HepG2 (cell line): ENCODE results near the gene GRB10. TPM values are rescaled to one million over a fixed set of nuclear protein-coding genes. Genes with fewer than 3 reads are reported as not detected.

ENCODE experiments used
- ATAC-seq: fragments of 200-7000 bp; cut with Tn5 transposase; 3 replicates; pipeline ENCODE4 v1.9.1; 2020; ENCODE audit warnings: mild to moderate bottlenecking, moderate library complexity
- BruUV-seq: library from RNA; stranded (reverse); fragments of 400-500 nt; replicated peaks from 2 replicates; lab custom pipeline; 2021; lab: Mats Ljungman, UMichigan
- CTCF ChIA-PET: fragments of 300-600 bp; formaldehyde crosslinking; extraction: SDS; loops from one replicate; lab custom pipeline; 2021; ENCODE audit warnings: low total read pairs, inconsistent platforms, low intra/inter-chr PET ratio; lab: Yijun Ruan, JAX
- POLR2A ChIA-PET: fragments of 350-600 bp; sonication (Branson Sonifier 250); formaldehyde crosslinking; loops from one replicate; lab custom pipeline; 2020; ENCODE audit warnings: antibody characterized with exemption, inconsistent platforms; lab: Yijun Ruan, JAX
- DNase-seq: peaks from one replicate; pipeline ENCODE4 v3.0.0-alpha.2; 2015; ENCODE audit warnings: low spot score
- FAIRE-seq: peaks from 3 replicates; lab custom pipeline; 2011; peaks lifted over from hg19 to GRCh38; lab: Jason Lieb, UNC
- H2AFZ ChIP-seq: one replicate; pipeline ENCODE4 v1.6.1; 2011; ENCODE audit warnings: low read length, inconsistent platforms
- H3K27ac ChIP-seq: fragments of 300-600 bp; 3 replicates; pipeline ENCODE4 v1.8.0; 2011; ENCODE audit warnings: mixed run types, mild to moderate bottlenecking, mixed read lengths, low read length, inconsistent platforms; ENCODE audit not compliant: insufficient read depth; ENCODE audit errors: extremely low read length
- H3K27me3 ChIP-seq, 2 experiments: fragments of 200-600 bp in 1 of 2; 2 replicates in 1 of 2; 3 replicates in 1 of 2; pipeline versions ENCODE4 v1.6.0 to v1.8.0; 2011; ENCODE audit warnings: low read length in 2 of 2, mild to moderate bottlenecking in 2 of 2, moderate library complexity in 2 of 2, inconsistent platforms in 1 of 2; ENCODE audit not compliant: insufficient read depth in 2 of 2, control insufficient read depth in 1 of 2
- H3K36me3 ChIP-seq, 2 experiments: fragments of 200-600 bp in 1 of 2; replicated peaks in 1 of 2; 2 replicates in 1 of 2; 3 replicates in 1 of 2; pipeline versions ENCODE4 v1.5.1 to v1.8.0; 2011; ENCODE audit warnings: low read length in 2 of 2, inconsistent platforms in 1 of 2; ENCODE audit not compliant: insufficient read depth in 2 of 2, control insufficient read depth in 1 of 2
- H3K4me1 ChIP-seq: 2 replicates; pipeline ENCODE4 v1.5.1; 2012; ENCODE audit warnings: low read length, inconsistent platforms; ENCODE audit not compliant: insufficient read depth
- H3K4me2 ChIP-seq: 2 replicates; pipeline ENCODE4 v1.6.0; 2011; ENCODE audit warnings: low read depth, low read length, inconsistent platforms
- H3K4me3 ChIP-seq, 3 experiments: fragments of 200-600 bp in 1 of 3; sonication (generic), shearing (Covaris generic) in 1 of 3; replicated peaks in 1 of 3; 2 replicates each; pipeline ENCODE4 v1.5.1; 2011 to 2016; ENCODE audit warnings: low read length in 3 of 3, inconsistent platforms in 2 of 3, low read depth in 2 of 3, mild to moderate bottlenecking in 2 of 3, control low read depth in 1 of 3, mixed read lengths in 1 of 3; ENCODE audit not compliant: insufficient read depth in 1 of 3
- H3K79me2 ChIP-seq: one replicate; pipeline ENCODE4 v1.6.1; 2011; ENCODE audit warnings: low read length, inconsistent platforms; ENCODE audit not compliant: insufficient read depth
- H3K9ac ChIP-seq: 2 replicates; pipeline ENCODE4 v1.6.0; 2011; ENCODE audit warnings: mild to moderate bottlenecking, low read depth, low read length, inconsistent platforms; ENCODE audit not compliant: insufficient read depth
- H3K9me3 ChIP-seq: 2 replicates; pipeline ENCODE4 v1.5.1; 2012; ENCODE audit warnings: mild to moderate bottlenecking, low read length
- H4K20me1 ChIP-seq: 2 replicates; pipeline ENCODE4 v1.6.0; 2011; ENCODE audit warnings: inconsistent platforms, mild to moderate bottlenecking, low read length, moderate library complexity; ENCODE audit not compliant: insufficient read depth
- ATAD3A ChIP-seq: sonication (generic); formaldehyde crosslinking; IDR thresholded peaks from 2 replicates; pipeline ENCODE4 v1.4.0; 2020; ENCODE audit warnings: missing genetic modification reagents
- FLYWCH1 ChIP-seq: sonication (generic); formaldehyde crosslinking; IDR thresholded peaks from 2 replicates; pipeline ENCODE4 v1.8.1; 2023; ENCODE audit warnings: mild to moderate bottlenecking, missing genetic modification reagents
- FOXA3 ChIP-seq: IDR thresholded peaks from 2 replicates; pipeline ENCODE4 v1.6.1; 2016; ENCODE audit warnings: missing genetic modification reagents, missing compliant biosample characterization
- GABPA ChIP-seq, 2 experiments: IDR thresholded peaks; 2 replicates each; pipeline ENCODE4 v1.6.1; 2011 to 2016; ENCODE audit warnings: low read depth in 2 of 2, low read length in 1 of 2, missing biosample characterization in 1 of 2, missing genetic modification characterization in 1 of 2
- GRHL1 ChIP-seq: sonication (generic); formaldehyde crosslinking; conservative IDR thresholded peaks from 2 replicates; pipeline ENCODE4 v1.8.0; 2022; ENCODE audit warnings: missing genetic modification reagents
- KAT8 ChIP-seq: IDR thresholded peaks from 2 replicates; pipeline ENCODE4 v1.6.1; 2016; ENCODE audit warnings: missing genetic modification reagents, missing compliant biosample characterization
- KLF6 ChIP-seq: IDR thresholded peaks from 2 replicates; pipeline ENCODE4 v1.8.0; 2016; ENCODE audit warnings: missing biosample characterization, missing genetic modification reagents
- MIER2 ChIP-seq: IDR thresholded peaks from 2 replicates; pipeline ENCODE4 v1.6.1; 2016; ENCODE audit warnings: missing biosample characterization, missing genetic modification reagents
- MLLT10 ChIP-seq: sonication (generic); formaldehyde crosslinking; IDR thresholded peaks from 2 replicates; pipeline ENCODE4 v1.4.0; 2020; ENCODE audit warnings: missing genetic modification reagents
- MTERF4 ChIP-seq: sonication (generic); formaldehyde crosslinking; IDR thresholded peaks from 2 replicates; pipeline ENCODE4 v1.8.0; 2023; ENCODE audit warnings: mild to moderate bottlenecking, missing genetic modification reagents
- NFKBIZ ChIP-seq: IDR thresholded peaks from 2 replicates; pipeline ENCODE4 v1.6.1; 2018; ENCODE audit warnings: missing genetic modification reagents, missing compliant biosample characterization
- NKX3-1 ChIP-seq: sonication (generic); formaldehyde crosslinking; IDR thresholded peaks from 2 replicates; pipeline ENCODE4 v1.5.0; 2020; ENCODE audit warnings: missing genetic modification reagents
- PHF21A ChIP-seq: sonication (generic); formaldehyde crosslinking; IDR thresholded peaks from 2 replicates; pipeline ENCODE4 v1.5.0; 2020; ENCODE audit warnings: mild to moderate bottlenecking, missing genetic modification reagents
- SNAPC2 ChIP-seq: sonication (generic); formaldehyde crosslinking; IDR thresholded peaks from 2 replicates; pipeline ENCODE4 v1.8.1; 2022; ENCODE audit warnings: mild to moderate bottlenecking, missing genetic modification reagents
- SNAPC5 ChIP-seq: sonication (generic); formaldehyde crosslinking; IDR thresholded peaks from 2 replicates; pipeline ENCODE4 v1.8.1; 2023; ENCODE audit warnings: mild to moderate bottlenecking, missing genetic modification reagents, borderline replicate concordance
- SRF ChIP-seq: IDR thresholded peaks from 2 replicates; pipeline ENCODE4 v1.6.1; 2011; ENCODE audit warnings: mild to moderate bottlenecking, low read depth, low read length, moderate library complexity
- ZBTB20 ChIP-seq: sonication (generic); formaldehyde crosslinking; IDR thresholded peaks from 2 replicates; pipeline ENCODE4 v1.8.1; 2023; ENCODE audit warnings: missing genetic modification reagents, low read depth, mild to moderate bottlenecking, borderline replicate concordance
- ZNF160 ChIP-seq: sonication (generic); formaldehyde crosslinking; IDR thresholded peaks from 2 replicates; pipeline ENCODE4 v1.8.0; 2022; ENCODE audit warnings: mild to moderate bottlenecking, inconsistent platforms, missing genetic modification reagents
- ZNF329 ChIP-seq: sonication (generic); formaldehyde crosslinking; IDR thresholded peaks from 2 replicates; pipeline ENCODE4 v1.9.0; 2021; ENCODE audit warnings: low read depth, mild to moderate bottlenecking, missing genetic modification reagents
- ZNF33A ChIP-seq: sonication (generic); formaldehyde crosslinking; IDR thresholded peaks from 2 replicates; pipeline ENCODE4 v1.5.1; 2020; ENCODE audit warnings: missing genetic modification reagents, mild to moderate bottlenecking, moderate library complexity, borderline replicate concordance
- ZNF672 ChIP-seq: sonication (generic); formaldehyde crosslinking; IDR thresholded peaks from 2 replicates; pipeline ENCODE4 v1.8.1; 2022; ENCODE audit warnings: missing genetic modification reagents
- ZNF790 ChIP-seq: sonication (generic); formaldehyde crosslinking; IDR thresholded peaks from 2 replicates; pipeline ENCODE4 v1.8.0; 2022; ENCODE audit warnings: missing genetic modification reagents, mild to moderate bottlenecking, borderline replicate concordance
- ZSCAN22 ChIP-seq: sonication (generic); formaldehyde crosslinking; IDR thresholded peaks from 2 replicates; pipeline ENCODE4 v1.4.0; 2020; ENCODE audit warnings: mild to moderate bottlenecking, missing genetic modification reagents
- WGBS: methylation state at CpG from one replicate; pipeline ENCODE4 v1.1.6; 2017; ENCODE audit warnings: low lambda C conversion rate; 5-methylcytosine and 5-hydroxymethylcytosine counted together
- in situ Hi-C: cut with HindIII; loops from 2 replicates; pipeline ENCODE4 v1.10.0; 2017; ENCODE audit warnings: low pct_unique_long_range_greater_than_20kb; ENCODE audit not compliant: extremely low pct_ligation_motif_present
- intact Hi-C: fragments of 100-400 bp; cut with micrococcal nuclease; formaldehyde crosslinking; loops from one replicate; pipeline ENCODE4 v1.10.0; 2022; ENCODE audit not compliant: unreplicated experiment
- polyA plus RNA-seq, 8 experiments: library from polyadenylated mRNA; depleted of rRNA in 3 of 8; stranded (reverse) in 7 of 8; unstranded in 1 of 8; fragments of >200 nt; fragmentation: Illumina TruSeq in 4 of 8; extraction: Trizol in 4 of 8; gene quantifications; 2 replicates each; pipeline versions ENCODE4 v1.2.1 to v1.2.3, GENCODE V29; 2011 to 2016; ENCODE audit warnings: low read depth in 4 of 8, missing spikeins in 1 of 8, mixed read lengths in 1 of 8; ENCODE audit not compliant: insufficient read depth in 1 of 8
- total RNA-seq, 5 experiments: library from RNA; depleted of rRNA; stranded (reverse); fragments of >200 nt; fragmentation: Illumina TruSeq; extraction: Trizol; gene quantifications; 2 replicates each; pipeline ENCODE4 v1.2.3, GENCODE V29; 2016; ENCODE audit warnings: low read depth in 1 of 5

GRB10 gene
- total and polyA plus RNA-seq, 2 of the 13 experiments (the other 11 are each of a cell fraction or from before 2014, with no cell fraction given) = 4.0 to 6.8 TPM

GRCh38 chr7:50565559-50565916, 217.2 kb downstream of the GRB10 start:
- in situ Hi-C loops (no loop called here), intact Hi-C loops (no loop called here)
- BruUV-seq = TSS peak; percentile 56
- Histone ChIP-seq H4K20me1 (no peaks in the 10 kb centered on the region), H3K9ac (peak overlapping the region; percentile 62), H3K27me3 (no peaks in the 10 kb centered on the region), H3K36me3 (no peaks in the 10 kb centered on the region), H3K79me2 (peaks cover 14% of the 10 kb centered on the region), H3K9me3 (no peaks in the 10 kb centered on the region), H3K4me3 (peak overlapping the region in 2 of 3 experiments; percentile 58 to 68; a peak in 5 of 6 replicates), H3K4me2 (peak overlapping the region; percentile 87), H2AFZ (no peak overlapping the region), H3K27ac (peak overlapping the region; percentile 83), H3K4me1 (peaks cover 57% of the 10 kb centered on the region)
- POLR2A ChIA-PET = interaction anchor here (0.6 to 2.5 kb wide), 14 partner anchors 9 to 123 kb away, joined by 3 to 28 read pairs (median 8); no protein-coding TSS in a partner anchor
- DNase-seq (no peak), ATAC-seq (peak; percentile 52), FAIRE-seq (no peak)
- CTCF ChIA-PET = no interaction called here
- WGBS = 0% methylated on average over 2 of the region's 2 CpGs
- TF ChIP-seq GABPA (IDR thresholded peaks at IDR 0.05; ENCODE audit: low read depth, low read length) = no peak
- TF ChIP-seq GABPA (CRISPR knock-in tag; IDR thresholded peaks at IDR 0.05; ENCODE audit: low read depth) = no peak
- TF ChIP-seq SNAPC5 (CRISPR knock-in tag) = no peak
- TF ChIP-seq FLYWCH1 (CRISPR knock-in tag) = no peak
- TF ChIP-seq NFKBIZ (CRISPR knock-in tag) = no peak
- no peak for TF ChIP-seq ATAD3A (CRISPR knock-in tag)
- TF ChIP-seq ZNF33A (CRISPR knock-in tag) = no peak
- no peak for TF ChIP-seq ZNF790 (CRISPR knock-in tag)
- no peak for TF ChIP-seq MLLT10
- TF ChIP-seq PHF21A (CRISPR knock-in tag) = no peak
- TF ChIP-seq ZSCAN22 (CRISPR knock-in tag) = no peak
- TF ChIP-seq MIER2 = no peak
- TF ChIP-seq ZBTB20 (CRISPR knock-in tag) = no peak
- no peak for TF ChIP-seq ZNF672 (CRISPR knock-in tag)
- TF ChIP-seq ZNF160 (CRISPR knock-in tag) = no peak
- TF ChIP-seq KLF6 (CRISPR knock-in tag) = no peak
- no peak for TF ChIP-seq MTERF4 (CRISPR knock-in tag)
- TF ChIP-seq SRF = no peak
- TF ChIP-seq NKX3-1 (CRISPR knock-in tag) = no peak
- no peak for TF ChIP-seq GRHL1 (CRISPR knock-in tag)
- TF ChIP-seq KAT8 (CRISPR knock-in tag) = no peak
- TF ChIP-seq SNAPC2 (CRISPR knock-in tag) = no peak
- TF ChIP-seq ZNF329 (CRISPR knock-in tag) = no peak
- no peak for TF ChIP-seq FOXA3 (CRISPR knock-in tag)
